ENCODE data around the gene HIPK3.

DNA sequence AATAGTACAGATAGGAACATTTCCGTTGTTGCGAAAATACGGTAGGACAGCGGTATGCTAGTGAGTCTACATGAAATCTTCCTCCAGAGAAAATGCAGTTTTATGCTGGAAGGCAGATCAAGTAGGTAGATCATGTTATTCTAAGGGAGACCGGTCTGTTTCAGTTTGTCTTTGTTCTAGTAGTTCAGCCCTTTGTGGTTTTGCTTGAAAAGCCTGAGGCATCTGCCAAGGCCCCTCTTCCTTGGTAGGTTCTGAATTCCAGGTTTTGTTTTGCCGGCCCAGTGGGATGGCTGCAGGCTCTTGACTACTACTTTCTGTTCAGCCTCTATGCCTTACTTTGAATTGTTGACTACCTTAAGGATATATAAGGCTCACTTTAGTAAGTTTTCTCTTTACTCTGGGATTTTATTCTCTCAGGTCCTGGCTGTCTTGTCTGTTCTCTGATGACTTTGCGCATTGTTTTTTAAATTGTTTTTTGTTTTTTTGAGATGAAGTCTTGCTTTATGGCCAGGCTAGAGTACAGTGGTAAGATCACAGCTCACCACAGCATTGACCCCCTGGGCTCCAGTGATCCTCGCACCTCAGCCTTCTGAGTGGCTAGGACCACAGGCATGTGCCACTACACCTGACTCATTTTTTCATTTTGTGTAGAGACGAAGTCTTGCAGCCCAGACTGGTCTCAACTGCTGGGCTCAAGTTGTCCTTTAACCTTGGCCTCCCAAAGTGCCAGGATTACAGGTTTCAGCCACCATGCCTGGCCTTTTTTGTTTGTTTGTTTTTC, 53.7 kb downstream of the HIPK3 start:
- TF ChIP-seq TCF3 (IDR thresholded peaks at IDR 0.05; ENCODE audit: borderline replicate concordance, insufficient read depth, low read depth, low read length) (no peak), POLR2AphosphoS5 (IDR thresholded peaks at IDR 0.05; ENCODE audit: low read length) (no peak), YY1 (IDR thresholded peaks at IDR 0.05; ENCODE audit: low read depth, low read length) (no peak), GABPA (IDR thresholded peaks at IDR 0.05; ENCODE audit: low read depth) (no peak), CHD2 (IDR thresholded peaks at IDR 0.05; ENCODE audit: borderline replicate concordance, low read depth, low read length) (no peak)
- TF ChIP-seq, protein P1, sequence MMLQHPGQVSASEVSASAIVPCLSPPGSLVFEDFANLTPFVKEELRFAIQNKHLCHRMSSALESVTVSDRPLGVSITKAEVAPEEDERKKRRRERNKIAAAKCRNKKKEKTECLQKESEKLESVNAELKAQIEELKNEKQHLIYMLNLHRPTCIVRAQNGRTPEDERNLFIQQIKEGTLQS (IDR thresholded peaks at IDR 0.05; ENCODE audit: borderline replicate concordance, extremely low read depth, low read depth, low read length) = no peak
- TF ChIP-seq, protein P2, sequence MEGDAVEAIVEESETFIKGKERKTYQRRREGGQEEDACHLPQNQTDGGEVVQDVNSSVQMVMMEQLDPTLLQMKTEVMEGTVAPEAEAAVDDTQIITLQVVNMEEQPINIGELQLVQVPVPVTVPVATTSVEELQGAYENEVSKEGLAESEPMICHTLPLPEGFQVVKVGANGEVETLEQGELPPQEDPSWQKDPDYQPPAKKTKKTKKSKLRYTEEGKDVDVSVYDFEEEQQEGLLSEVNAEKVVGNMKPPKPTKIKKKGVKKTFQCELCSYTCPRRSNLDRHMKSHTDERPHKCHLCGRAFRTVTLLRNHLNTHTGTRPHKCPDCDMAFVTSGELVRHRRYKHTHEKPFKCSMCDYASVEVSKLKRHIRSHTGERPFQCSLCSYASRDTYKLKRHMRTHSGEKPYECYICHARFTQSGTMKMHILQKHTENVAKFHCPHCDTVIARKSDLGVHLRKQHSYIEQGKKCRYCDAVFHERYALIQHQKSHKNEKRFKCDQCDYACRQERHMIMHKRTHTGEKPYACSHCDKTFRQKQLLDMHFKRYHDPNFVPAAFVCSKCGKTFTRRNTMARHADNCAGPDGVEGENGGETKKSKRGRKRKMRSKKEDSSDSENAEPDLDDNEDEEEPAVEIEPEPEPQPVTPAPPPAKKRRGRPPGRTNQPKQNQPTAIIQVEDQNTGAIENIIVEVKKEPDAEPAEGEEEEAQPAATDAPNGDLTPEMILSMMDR (IDR thresholded peaks at IDR 0.05 in 2 of 3, conservative IDR thresholded peaks at IDR 0.05 in 1 of 3; ENCODE audit: control insufficient read depth in 2 of 3, extremely low read depth in 1 of 3, insufficient read depth in 1 of 3, low read depth in 3 of 3, low read length in 3 of 3) = no peak
